GM10266 (cell line): ENCODE data around the gene CGNL1.

ENCODE experiments used
- DNase-seq: peaks from one replicate; pipeline ENCODE4 v3.0.0; 2012; ENCODE audit errors: extremely low spot score
- CTCF ChIP-seq: IDR thresholded peaks from 2 replicates; pipeline ENCODE4 v1.5.1; 2012; ENCODE audit warnings: mild to moderate bottlenecking, low read depth; ENCODE audit not compliant: control insufficient read depth, insufficient read depth; ENCODE audit errors: missing control alignments

Gene CGNL1

DNA sequence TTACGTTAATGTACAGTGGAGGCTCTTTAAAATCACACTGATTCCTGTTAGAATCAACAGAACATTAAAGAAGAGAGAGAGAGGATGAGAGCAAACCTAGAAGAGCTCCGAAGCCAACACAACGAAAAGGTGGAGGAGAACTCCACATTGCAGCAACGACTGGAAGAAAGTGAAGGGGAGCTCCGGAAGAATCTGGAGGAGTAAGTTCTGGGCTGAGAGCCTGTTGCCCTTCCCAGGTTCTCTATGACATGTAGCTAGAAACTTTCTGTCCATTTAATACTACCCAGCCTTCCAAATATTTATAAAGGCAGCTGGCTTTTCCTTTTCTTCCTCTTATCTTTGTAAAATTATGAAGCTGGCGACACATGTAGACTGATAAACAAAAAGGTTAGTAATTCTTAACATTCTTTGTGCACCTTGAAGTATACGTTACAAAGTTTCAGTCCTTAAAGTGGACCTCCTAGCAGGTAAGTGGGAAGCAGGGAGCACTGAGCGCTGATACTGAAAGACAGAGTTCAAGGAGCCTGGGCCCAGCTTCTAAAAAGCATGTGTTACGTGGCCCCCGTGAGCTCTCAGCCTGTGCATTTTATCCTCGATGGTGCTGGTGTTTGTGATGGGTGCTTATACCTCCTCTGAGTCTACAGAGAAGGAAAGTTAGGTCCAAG is 75.9 kb downstream of the CGNL1 start:
- TF ChIP-seq CTCF, result no peak
- DNase-seq, result no peak

- no peak for DNase-seq
- TF ChIP-seq CTCF, result no peak
Observed at GRCh38 chr15:57455929-57456328, 79.6 kb downstream of the CGNL1 start.

DNA sequence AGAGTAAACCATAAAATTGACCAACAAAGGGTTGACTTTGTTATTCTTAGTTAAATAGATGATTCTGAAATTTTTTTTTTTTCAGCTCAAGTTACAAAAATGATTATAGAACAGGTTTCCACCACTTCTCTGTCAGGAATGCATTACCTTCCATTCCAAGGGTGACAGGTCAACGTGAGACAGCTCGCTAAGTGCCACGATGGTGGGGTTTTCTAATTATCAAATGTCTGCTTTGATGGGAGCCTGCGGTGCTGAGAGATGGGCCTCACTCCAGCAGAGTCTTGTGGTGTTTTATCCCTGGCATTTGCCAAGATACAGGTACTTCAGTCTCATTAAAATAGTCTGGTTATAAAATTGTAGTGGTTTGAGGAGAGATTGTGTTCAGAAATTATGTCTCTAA is 80.3 kb downstream of the CGNL1 start:
- no peak for TF ChIP-seq CTCF
- DNase-seq, result no peak

- no peak for TF ChIP-seq CTCF
- DNase-seq, result no peak
Observed at GRCh38 chr15:57457726-57458125, 81.4 kb downstream of the CGNL1 start.

GRCh38 chr15:57458356-57458781 is 82.1 kb downstream of the CGNL1 start:
- DNase-seq, result no peak
- TF ChIP-seq CTCF, result no peak

DNA sequence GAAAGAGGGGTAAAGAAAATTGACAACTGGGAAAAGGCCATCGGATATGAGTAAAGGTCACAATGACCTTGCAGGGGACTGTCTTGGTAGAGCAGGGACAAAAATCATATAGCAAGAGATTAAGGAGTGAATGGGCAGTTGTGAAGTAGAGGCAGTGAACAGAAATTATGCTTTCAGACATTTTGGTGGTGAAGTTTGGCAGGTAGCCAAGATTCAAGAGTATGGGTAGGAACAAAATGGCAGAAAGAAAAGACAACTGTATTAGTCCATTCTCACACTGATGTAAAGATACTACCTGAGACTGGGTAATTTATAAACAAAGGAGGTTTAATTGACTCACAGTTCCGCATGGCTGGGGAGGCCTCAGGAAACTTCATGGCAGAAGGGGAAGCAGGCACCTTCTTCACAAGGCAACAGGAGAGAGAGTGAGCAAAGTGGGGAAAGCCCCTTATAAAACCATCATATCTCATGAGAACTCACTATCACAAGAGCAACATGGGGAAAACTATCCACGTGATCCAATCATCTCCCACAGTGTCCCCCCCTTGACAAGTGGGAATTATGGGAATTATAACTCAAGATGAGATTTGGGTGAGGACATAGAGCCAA is 84.0 kb downstream of the CGNL1 start:
- no peak for TF ChIP-seq CTCF
- no peak for DNase-seq

DNA sequence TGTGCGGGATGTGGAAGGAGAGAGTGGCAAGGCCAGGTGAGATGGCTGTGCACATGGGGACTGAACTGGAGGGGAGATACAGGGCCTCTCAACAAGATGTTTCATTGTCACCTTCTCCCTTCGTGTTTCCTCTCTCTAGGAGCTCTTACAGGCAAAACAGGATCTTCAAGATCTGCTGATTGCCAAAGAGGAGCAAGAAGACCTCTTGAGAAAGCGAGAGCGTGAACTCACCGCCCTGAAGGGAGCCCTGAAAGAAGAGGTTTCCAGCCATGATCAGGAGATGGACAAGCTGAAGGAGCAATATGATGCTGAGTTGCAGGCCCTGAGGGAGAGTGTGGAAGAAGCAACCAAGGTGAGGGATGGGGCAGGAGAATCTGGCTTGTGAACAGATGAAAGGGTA is 85.2 kb downstream of the CGNL1 start:
- no peak for TF ChIP-seq CTCF
- DNase-seq, result no peak
